H1 (cell line): ENCODE results near the gene PRR3.

Experiments used
- BRCA1 ChIP-seq: IDR thresholded peaks from 2 replicates; pipeline ENCODE4 v1.6.1; 2012; ENCODE audit warnings: low read depth, low read length, improper control_type of control experiment
- CHD2 ChIP-seq: IDR thresholded peaks from 2 replicates; pipeline ENCODE4 v1.6.1; 2012; ENCODE audit warnings: low read length, improper control_type of control experiment
- EGR1 ChIP-seq: IDR thresholded peaks from 2 replicates; pipeline ENCODE4 v1.6.1; 2011; ENCODE audit warnings: low read depth, low read length, borderline replicate concordance
- JUN ChIP-seq: IDR thresholded peaks from 2 replicates; pipeline ENCODE4 v1.6.1; 2011; ENCODE audit warnings: low read depth, mild to moderate bottlenecking, improper control_type of control experiment, low read length
- JUND ChIP-seq: IDR thresholded peaks from 2 replicates; pipeline ENCODE4 v1.6.1; 2011; ENCODE audit warnings: mild to moderate bottlenecking, improper control_type of control experiment, low read length
- KDM5A ChIP-seq: fragments of 200-600 bp; IDR thresholded peaks from 2 replicates; pipeline ENCODE4 v1.7.1; 2012; ENCODE audit warnings: mild to moderate bottlenecking, low read length, inconsistent platforms, mixed read lengths
- POLR2A ChIP-seq, 2 experiments: IDR thresholded peaks; 1 replicate in 1 of 2; 2 replicates in 1 of 2; pipeline ENCODE4 v1.6.1; 2011; ENCODE audit warnings: low read depth in 2 of 2, low read length in 2 of 2, mild to moderate bottlenecking in 2 of 2; ENCODE audit errors: control extremely low read depth in 1 of 2
- RNF2 ChIP-seq: fragments of 200-900, 300-1000 bp; sonication (generic); IDR thresholded peaks from 2 replicates; pipeline ENCODE4 v1.7.1; 2016; ENCODE audit warnings: borderline replicate concordance, low read depth, mild to moderate bottlenecking, antibody characterized with exemption, low read length; ENCODE audit not compliant: poor library complexity, severe bottlenecking; ENCODE audit errors: missing control alignments
- SRF ChIP-seq: IDR thresholded peaks from 2 replicates; pipeline ENCODE4 v1.6.1; 2011; ENCODE audit warnings: mild to moderate bottlenecking, low read depth, low read length, moderate library complexity
- ZNF274 ChIP-seq: IDR thresholded peaks from 2 replicates; pipeline ENCODE4 v1.7.0; 2012; ENCODE audit warnings: low read length, borderline replicate concordance; ENCODE audit errors: extremely low read depth
- TF ChIP-seq, protein P1 (sequence below), 3 experiments: IDR thresholded peaks; 1 replicate in 2 of 3; 2 replicates in 1 of 3; pipeline versions ENCODE4 v1.5.1 to v1.6.1; 2011; ENCODE audit warnings: low read length in 3 of 3, mild to moderate bottlenecking in 3 of 3, inconsistent platforms in 2 of 3, low read depth in 1 of 3, moderate library complexity in 1 of 3; ENCODE audit not compliant: insufficient read depth in 1 of 3; ENCODE audit errors: control extremely low read depth in 1 of 3

DNA sequence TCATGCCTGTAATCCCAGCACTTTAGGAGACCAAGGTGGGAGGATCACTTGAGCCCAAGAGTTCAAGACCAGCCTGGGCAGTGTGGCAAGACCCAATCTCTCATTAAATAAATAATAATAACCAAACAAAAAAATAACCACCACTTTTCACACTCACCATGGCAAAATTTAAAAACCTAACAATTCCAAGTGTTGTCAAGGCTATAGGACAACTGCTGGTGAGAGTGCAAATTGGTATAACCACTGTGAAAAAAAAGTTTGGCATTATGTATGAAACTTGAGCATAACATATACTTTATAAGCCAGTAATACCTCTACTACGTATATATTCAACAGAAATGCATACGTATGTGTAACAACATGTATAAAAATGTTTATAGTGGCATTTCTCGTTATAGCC, 3.8 kb downstream of the PRR3 start:
- no peak for TF ChIP-seq EGR1
- TF ChIP-seq POLR2A (IDR thresholded peaks at IDR 0.05; ENCODE audit: control extremely low read depth in 1 of 2, low read depth in 2 of 2, low read length in 2 of 2), result no peak
- no peak for TF ChIP-seq JUND
- TF ChIP-seq, protein P1, sequence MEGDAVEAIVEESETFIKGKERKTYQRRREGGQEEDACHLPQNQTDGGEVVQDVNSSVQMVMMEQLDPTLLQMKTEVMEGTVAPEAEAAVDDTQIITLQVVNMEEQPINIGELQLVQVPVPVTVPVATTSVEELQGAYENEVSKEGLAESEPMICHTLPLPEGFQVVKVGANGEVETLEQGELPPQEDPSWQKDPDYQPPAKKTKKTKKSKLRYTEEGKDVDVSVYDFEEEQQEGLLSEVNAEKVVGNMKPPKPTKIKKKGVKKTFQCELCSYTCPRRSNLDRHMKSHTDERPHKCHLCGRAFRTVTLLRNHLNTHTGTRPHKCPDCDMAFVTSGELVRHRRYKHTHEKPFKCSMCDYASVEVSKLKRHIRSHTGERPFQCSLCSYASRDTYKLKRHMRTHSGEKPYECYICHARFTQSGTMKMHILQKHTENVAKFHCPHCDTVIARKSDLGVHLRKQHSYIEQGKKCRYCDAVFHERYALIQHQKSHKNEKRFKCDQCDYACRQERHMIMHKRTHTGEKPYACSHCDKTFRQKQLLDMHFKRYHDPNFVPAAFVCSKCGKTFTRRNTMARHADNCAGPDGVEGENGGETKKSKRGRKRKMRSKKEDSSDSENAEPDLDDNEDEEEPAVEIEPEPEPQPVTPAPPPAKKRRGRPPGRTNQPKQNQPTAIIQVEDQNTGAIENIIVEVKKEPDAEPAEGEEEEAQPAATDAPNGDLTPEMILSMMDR (IDR thresholded peaks at IDR 0.05; ENCODE audit: control extremely low read depth in 1 of 3, insufficient read depth in 1 of 3, low read depth in 1 of 3, low read length in 3 of 3), result no peak
- TF ChIP-seq JUN, result no peak
- TF ChIP-seq BRCA1, result no peak
- no peak for TF ChIP-seq RNF2
- no peak for TF ChIP-seq SRF
- no peak for TF ChIP-seq ZNF274
- no peak for TF ChIP-seq KDM5A
- TF ChIP-seq CHD2, result no peak
